NCI-H1417 treated with DMSO at 0.1 percent for 48 hours (cell line): ENCODE data around the gene ZBTB25.
"Not testable (repeated sequence)": the region's sequence is repeated elsewhere in the genome, so short reads cannot be mapped to it uniquely, and the experiment has no call there.

Source experiments
- DNase-seq: peaks from one replicate; lab custom pipeline; 2025; lab: John Stamatoyannopoulos, UW

ZBTB25 gene, protein sequence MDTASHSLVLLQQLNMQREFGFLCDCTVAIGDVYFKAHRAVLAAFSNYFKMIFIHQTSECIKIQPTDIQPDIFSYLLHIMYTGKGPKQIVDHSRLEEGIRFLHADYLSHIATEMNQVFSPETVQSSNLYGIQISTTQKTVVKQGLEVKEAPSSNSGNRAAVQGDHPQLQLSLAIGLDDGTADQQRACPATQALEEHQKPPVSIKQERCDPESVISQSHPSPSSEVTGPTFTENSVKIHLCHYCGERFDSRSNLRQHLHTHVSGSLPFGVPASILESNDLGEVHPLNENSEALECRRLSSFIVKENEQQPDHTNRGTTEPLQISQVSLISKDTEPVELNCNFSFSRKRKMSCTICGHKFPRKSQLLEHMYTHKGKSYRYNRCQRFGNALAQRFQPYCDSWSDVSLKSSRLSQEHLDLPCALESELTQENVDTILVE

GRCh38 chr14:64503434-64504309 lies at the start of gene ZBTB25:
Gene ZBTB25 (minus strand): TSS chr14:64503838. CDS start chr14:64490533, 13,305 bp downstream.
- DNase-seq: peak; percentile 51

GRCh38 chr14:64550621-64551333 lies 47.1 kb upstream of the ZBTB25 start:
- DNase-seq: no peak

DNA sequence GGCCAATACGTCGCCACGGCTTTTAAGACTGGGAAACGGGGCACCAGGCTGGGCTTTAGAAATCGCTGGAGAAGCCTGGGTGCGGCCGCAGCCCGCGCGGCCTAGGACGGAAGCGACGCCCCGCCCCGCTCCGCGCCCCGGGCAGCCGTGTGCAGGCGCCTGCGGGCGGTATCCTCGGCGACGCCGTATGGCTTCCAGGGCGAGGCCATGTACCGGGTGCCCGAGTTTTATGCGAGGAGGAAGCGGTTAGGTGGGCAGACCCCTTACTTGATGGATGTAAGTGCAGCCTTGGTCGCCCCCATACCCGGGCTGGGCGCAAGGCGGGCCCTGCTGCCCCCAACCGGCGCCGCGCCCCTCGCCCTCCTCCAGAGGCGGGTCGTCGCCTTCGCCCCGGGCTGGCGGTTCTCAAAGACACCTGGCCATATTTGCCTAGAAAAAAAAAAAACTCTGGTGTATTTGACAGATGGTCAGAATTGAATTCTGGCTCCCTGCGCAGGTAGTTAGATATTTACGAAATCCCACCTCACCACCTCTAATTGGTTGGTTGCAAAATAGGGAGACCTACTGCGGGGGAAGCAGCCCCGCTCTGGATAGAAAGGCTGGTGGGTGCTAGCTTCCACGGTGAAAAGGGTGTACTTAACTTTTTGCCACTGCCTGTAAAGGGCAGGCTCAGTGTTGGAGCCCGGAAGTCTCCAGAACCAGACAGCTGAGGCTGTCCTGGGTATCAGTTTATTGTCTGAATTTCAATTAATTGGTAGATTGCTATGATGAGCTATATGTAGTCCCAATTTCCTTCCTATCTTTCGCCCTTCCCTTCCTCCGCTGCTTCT lies 46.4 kb upstream of the ZBTB25 start, which contains the start of gene PPP1R36:
Gene PPP1R36, plus strand, starts transcription at position 171 of the 830 bp plus-strand sequence. Its CDS starts 37 bp downstream, at position 208.
- DNase-seq: peak; percentile 37

DNA sequence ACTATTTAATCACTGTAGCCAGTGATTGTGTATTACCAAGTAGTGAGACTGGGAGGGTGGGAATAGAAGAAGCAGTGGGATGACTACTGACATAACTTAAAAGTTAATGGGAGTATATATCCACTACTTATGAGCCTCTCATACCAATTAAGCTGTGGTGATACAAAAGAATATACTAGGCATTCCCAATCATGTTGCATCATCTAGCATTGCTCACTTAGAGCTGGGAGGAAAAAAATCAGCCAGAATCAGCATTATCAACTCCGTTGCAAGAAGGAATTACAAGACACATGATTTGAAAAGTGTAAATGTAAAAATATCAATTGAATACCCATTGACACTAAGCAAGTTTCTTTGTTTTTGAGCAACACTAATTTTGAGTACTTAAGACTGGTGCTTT lies 45.4 kb upstream of the ZBTB25 start:
- DNase-seq: no peak

DNA sequence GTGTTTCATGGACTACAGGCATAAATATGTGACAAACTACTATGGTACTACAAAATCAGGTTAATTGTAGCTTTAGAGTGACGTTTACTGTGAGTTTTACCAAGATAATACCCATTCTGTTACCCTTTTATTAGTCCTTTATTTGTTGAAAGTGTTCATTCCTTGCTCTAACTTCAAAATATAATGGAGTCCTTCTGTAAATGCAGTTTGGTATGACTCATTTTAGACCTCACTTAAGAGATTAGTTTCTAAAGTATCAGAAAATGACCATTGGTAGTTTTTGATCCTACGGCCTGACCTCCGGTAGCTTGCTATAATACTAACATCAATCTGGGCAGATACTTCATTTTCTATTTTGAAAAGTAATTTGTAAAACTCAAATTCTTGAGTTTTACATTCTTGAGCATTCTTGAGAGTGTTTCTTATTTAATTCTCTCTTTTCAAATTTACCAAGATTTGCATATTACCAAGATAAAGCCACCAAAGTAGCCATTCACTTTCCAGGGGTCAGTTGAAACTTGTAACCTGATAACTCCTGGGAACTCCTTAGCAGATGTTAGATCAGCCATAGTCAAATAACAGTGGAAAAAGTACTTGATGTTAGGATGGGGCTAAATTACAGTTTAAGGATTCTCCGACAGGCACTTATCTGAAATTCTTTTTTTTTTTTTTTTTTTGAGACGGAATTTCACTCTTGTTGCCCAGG lies 41.1 kb upstream of the ZBTB25 start:
- no peak for DNase-seq

- no peak for DNase-seq
These were observed 39.2 kb upstream of the ZBTB25 start for GRCh38 chr14:64542836-64543201.

- DNase-seq: no peak
These were observed 38.6 kb upstream of the ZBTB25 start for GRCh38 chr14:64541972-64542835.

GRCh38 chr14:64541261-64541971 lies 37.8 kb upstream of the ZBTB25 start:
- DNase-seq: no peak

DNA sequence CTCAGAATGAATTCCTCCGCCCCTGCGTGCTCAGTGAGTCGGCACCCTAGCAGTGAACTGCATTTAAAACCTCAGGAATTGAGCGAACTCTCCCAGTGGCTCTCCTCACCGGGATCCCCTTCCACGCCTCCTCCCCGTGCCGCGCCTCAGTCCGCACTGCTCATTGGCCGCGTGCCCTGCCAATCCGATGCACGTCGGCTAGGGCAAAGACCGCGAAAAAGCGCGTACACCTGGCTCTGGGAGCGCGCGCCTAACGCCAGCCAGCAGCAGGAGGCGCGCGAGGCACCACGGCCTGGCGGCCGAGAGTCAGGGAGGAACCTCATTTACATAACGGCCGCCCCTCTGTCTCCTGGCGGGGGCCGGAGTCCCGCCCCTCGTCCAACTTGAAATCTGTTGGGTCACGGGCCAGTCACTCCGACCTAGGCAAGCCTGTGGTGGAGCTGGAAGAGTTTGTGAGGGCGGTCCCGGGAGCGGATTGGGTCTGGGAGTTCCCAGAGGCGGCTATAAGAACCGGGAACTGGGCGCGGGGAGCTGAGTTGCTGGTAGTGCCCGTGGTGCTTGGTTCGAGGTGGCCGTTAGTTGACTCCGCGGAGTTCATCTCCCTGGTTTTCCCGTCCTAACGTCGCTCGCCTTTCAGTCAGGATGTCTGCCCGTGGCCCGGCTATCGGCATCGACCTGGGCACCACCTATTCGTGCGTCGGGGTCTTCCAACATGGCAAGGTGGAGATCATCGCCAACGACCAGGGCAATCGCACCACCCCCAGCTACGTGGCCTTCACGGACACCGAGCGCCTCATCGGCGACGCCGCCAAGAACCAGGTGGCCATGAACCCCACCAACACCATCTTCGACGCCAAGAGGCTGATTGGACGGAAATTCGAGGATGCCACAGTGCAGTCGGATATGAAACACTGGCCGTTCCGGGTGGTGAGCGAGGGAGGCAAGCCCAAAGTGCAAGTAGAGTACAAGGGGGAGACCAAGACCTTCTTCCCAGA lies 36.9 kb upstream of the ZBTB25 start, which contains the start of gene HSPA2:
Gene HSPA2, plus strand, starts transcription at position 534 of the 995 bp plus-strand sequence. Its CDS starts 109 bp downstream, at position 643.
- no peak for DNase-seq

GRCh38 chr14:64536488-64537245 lies 33.0 kb upstream of the ZBTB25 start:
- DNase-seq: no peak

DNA sequence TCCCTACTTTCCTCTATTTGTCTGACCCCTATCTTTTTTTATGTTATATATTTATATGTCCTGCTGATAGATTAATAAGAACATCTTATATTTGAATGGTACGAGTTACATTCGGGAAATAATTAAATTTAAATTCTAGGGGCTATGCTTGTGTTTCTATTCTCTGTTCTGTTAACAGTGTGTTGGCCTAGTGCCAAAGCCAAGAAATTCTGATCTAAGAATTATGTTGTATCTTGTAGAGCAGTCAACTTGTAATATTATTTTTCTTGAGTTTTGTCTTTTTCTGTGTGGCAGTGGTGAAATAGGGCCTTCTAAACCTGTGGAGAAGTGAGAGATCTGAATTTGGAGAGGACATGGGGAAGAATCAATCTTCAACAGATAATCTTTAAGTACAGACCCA lies 27.9 kb upstream of the ZBTB25 start:
- DNase-seq: no peak

- DNase-seq: no peak
These were observed 21.7 kb upstream of the ZBTB25 start for GRCh38 chr14:64525354-64525753.

- DNase-seq: no peak
These were observed 19.1 kb upstream of the ZBTB25 start for GRCh38 chr14:64522591-64523355.

GRCh38 chr14:64520699-64521098 lies 17.1 kb upstream of the ZBTB25 start:
- no peak for DNase-seq

DNA sequence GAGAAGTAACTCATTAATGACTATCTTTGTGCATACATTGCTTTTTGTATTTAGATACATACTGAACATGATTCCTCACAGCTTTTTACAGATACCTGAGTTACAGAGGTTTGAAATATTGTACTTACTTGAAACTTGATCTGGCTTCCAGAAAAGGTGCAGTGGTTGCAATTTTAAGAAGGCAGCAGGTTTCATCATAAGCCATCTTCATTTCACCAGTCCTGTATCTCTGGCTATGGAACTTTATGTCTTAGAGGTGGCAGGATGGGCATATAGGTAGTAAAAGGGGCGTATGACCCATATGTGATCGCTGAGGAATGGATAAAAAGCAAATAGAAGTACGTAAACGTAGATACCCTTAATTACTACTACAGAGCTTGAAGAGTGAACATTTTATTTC lies 14.6 kb upstream of the ZBTB25 start:
- no peak for DNase-seq

DNA sequence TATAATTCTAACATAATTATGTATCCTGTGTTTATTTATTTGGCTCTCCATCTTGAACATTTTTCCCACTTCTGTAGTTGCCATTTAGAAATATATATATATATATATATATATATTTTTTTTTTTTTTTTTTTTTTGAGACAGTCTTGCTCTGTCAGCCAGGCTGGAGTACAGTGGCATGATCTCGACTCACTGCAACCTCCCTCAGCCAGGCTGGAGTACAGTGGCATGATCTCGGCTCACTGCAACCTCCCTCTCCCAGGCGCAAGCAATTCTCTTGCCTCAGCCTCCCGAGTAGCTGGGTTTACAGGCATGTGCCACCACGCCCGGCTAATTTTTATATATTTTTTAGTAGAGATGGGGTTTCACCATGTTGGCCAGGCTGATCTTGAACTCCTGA lies 14.0 kb upstream of the ZBTB25 start:
- DNase-seq: not testable (repeated sequence)
